ENCODE measurements around the gene MRO.

Gene MRO

DNA sequence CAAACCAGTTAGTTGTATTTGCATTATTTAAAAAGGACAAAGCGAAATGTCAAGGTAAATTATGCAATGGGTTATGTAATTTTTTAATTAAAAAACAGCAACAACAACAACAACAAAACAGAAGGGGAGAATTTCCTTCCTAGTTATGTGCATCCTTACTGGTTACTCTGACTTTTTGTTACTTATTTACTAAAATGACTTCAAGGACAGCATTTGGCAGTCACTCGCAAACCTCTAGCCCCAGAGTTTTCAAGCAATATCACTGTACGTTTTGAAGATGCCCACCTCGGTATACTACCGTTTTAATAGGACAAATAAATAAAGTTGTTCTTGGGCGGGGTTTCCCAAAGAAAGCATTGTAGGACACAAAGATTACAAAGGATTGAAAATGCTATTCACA, 24.7 kb upstream of the MRO start:
- Histone ChIP-seq H3K79me2 (ENCODE audit: low read length) (no peaks in the 10 kb centered on the region), H3K9me3 (ENCODE audit: insufficient read depth, low read length) (no peaks in the 10 kb centered on the region), H3K4me2 (ENCODE audit: low read length) (no peak overlapping the region), H3K9ac (ENCODE audit: low read length) (no peak overlapping the region), H4K20me1 (ENCODE audit: insufficient read depth, low read length) (no peaks in the 10 kb centered on the region), H3K4me1 (ENCODE audit: low read length) (no peaks in the 10 kb centered on the region), H3K27ac (ENCODE audit: low read length) (no peak overlapping the region), H3K27me3 (ENCODE audit: low read depth, low read length) (peaks cover 24% of the 10 kb centered on the region), H3K4me3 (ENCODE audit: low read length) (no peak overlapping the region), H2AFZ (ENCODE audit: low read depth, low read length) (no peak overlapping the region), H3K36me3 (replicated peaks; ENCODE audit: low read depth, low read length) (no peaks in the 10 kb centered on the region)
- TF ChIP-seq, protein P1, sequence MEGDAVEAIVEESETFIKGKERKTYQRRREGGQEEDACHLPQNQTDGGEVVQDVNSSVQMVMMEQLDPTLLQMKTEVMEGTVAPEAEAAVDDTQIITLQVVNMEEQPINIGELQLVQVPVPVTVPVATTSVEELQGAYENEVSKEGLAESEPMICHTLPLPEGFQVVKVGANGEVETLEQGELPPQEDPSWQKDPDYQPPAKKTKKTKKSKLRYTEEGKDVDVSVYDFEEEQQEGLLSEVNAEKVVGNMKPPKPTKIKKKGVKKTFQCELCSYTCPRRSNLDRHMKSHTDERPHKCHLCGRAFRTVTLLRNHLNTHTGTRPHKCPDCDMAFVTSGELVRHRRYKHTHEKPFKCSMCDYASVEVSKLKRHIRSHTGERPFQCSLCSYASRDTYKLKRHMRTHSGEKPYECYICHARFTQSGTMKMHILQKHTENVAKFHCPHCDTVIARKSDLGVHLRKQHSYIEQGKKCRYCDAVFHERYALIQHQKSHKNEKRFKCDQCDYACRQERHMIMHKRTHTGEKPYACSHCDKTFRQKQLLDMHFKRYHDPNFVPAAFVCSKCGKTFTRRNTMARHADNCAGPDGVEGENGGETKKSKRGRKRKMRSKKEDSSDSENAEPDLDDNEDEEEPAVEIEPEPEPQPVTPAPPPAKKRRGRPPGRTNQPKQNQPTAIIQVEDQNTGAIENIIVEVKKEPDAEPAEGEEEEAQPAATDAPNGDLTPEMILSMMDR (IDR thresholded peaks at IDR 0.05; ENCODE audit: low read depth, low read length), result no peak
- no peak for TF ChIP-seq EZH2phosphoT487 (IDR thresholded peaks at IDR 0.05; ENCODE audit: low read depth)

DNA sequence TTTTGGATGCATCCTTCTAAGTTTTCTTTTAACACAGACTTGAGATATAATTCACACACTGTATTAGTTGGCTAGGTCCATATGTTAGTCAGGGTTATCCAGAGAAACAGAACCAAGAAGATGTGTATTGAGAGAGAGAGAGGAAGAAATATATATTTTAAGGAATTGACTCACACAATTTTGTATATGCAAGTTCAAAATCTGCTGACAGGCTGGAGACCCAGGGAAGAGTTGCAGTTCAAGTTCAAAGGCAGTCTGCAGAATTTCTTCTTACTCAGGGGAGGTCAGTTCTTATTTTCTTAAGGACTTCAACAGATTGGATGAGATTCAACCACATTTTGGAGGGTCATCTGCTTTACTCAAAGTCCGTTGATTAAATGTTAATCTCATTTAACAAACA, 23.0 kb upstream of the MRO start:
- Histone ChIP-seq H3K4me1 (ENCODE audit: low read length) (no peaks in the 10 kb centered on the region), H3K27me3 (ENCODE audit: low read depth, low read length) (peaks cover 39% of the 10 kb centered on the region), H3K27ac (ENCODE audit: low read length) (no peak overlapping the region), H3K36me3 (replicated peaks; ENCODE audit: low read depth, low read length) (no peaks in the 10 kb centered on the region), H3K4me2 (ENCODE audit: low read length) (no peak overlapping the region), H4K20me1 (ENCODE audit: insufficient read depth, low read length) (no peaks in the 10 kb centered on the region), H2AFZ (ENCODE audit: low read depth, low read length) (no peak overlapping the region), H3K79me2 (ENCODE audit: low read length) (no peaks in the 10 kb centered on the region), H3K9ac (ENCODE audit: low read length) (no peak overlapping the region), H3K9me3 (ENCODE audit: insufficient read depth, low read length) (no peaks in the 10 kb centered on the region), H3K4me3 (ENCODE audit: low read length) (no peak overlapping the region)
- no peak for TF ChIP-seq EZH2phosphoT487 (IDR thresholded peaks at IDR 0.05; ENCODE audit: low read depth)
- TF ChIP-seq, protein P1 (IDR thresholded peaks at IDR 0.05; ENCODE audit: low read depth, low read length), result no peak

DNA sequence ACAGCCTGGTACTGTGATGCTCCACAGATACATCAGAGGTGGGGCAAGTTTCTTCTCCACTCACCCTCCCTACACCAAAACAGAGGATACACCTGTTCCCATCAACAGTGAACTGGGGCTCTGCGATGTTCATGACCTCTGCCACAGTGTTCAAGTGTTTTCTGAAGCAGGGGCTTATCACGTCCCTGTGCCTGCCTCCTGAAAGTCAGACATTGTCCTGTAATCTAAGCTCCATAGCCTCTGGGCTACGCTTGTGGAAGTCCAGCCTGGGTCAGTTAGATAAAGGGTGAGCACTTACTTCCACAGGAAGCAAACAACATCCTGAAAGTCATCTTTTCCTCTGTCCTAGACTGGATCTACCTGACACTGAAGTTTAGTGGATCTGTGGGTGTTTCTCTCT, 20.2 kb upstream of the MRO start:
- Histone ChIP-seq H3K4me3 (ENCODE audit: low read length) (no peak overlapping the region), H3K27me3 (ENCODE audit: low read depth, low read length) (peaks cover 44% of the 10 kb centered on the region), H3K9ac (ENCODE audit: low read length) (no peak overlapping the region), H3K4me1 (ENCODE audit: low read length) (peaks cover 25% of the 10 kb centered on the region), H3K36me3 (replicated peaks; ENCODE audit: low read depth, low read length) (no peaks in the 10 kb centered on the region), H3K27ac (ENCODE audit: low read length) (no peak overlapping the region), H2AFZ (ENCODE audit: low read depth, low read length) (no peak overlapping the region), H3K9me3 (ENCODE audit: insufficient read depth, low read length) (no peaks in the 10 kb centered on the region), H3K79me2 (ENCODE audit: low read length) (no peaks in the 10 kb centered on the region), H4K20me1 (ENCODE audit: insufficient read depth, low read length) (no peaks in the 10 kb centered on the region), H3K4me2 (ENCODE audit: low read length) (no peak overlapping the region)
- no peak for TF ChIP-seq EZH2phosphoT487 (IDR thresholded peaks at IDR 0.05; ENCODE audit: low read depth)
- TF ChIP-seq, protein P1 (IDR thresholded peaks at IDR 0.05; ENCODE audit: low read depth, low read length), result no peak

DNA sequence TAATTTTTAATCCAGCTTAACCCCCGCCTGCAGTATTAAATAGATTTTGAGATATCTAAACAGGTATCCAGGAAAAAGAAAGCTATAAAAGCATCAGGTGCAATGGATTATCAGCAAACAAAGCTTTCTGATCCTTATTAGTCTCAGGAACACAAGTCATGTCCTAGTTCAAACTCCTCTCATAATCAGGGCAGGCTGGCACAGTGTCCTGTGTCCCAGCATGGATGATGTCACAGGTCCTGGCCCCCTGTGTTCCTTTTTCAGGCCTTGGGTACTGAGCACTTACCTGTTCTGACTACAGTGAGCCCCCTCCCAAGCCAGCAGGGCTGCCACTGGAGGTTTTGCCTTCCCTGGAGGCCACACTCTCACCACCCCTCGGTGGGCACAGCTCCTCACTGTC, 19.5 kb upstream of the MRO start:
- no peak overlapping the region for H3K4me2 ChIP-seq (ENCODE audit: low read length)

More for the DNA sequence above, 19.5 kb upstream of the MRO start:
- Histone ChIP-seq H2AFZ (ENCODE audit: low read depth, low read length) (no peak overlapping the region), H3K27me3 (ENCODE audit: low read depth, low read length) (peaks cover 44% of the 10 kb centered on the region), H3K4me3 (ENCODE audit: low read length) (no peak overlapping the region), H3K27ac (ENCODE audit: low read length) (no peak overlapping the region), H3K4me1 (ENCODE audit: low read length) (peaks cover 29% of the 10 kb centered on the region), H3K36me3 (replicated peaks; ENCODE audit: low read depth, low read length) (no peaks in the 10 kb centered on the region), H3K9me3 (ENCODE audit: insufficient read depth, low read length) (no peaks in the 10 kb centered on the region), H3K79me2 (ENCODE audit: low read length) (no peaks in the 10 kb centered on the region), H4K20me1 (ENCODE audit: insufficient read depth, low read length) (no peaks in the 10 kb centered on the region), H3K9ac (ENCODE audit: low read length) (no peak overlapping the region)
- TF ChIP-seq, protein P1 (IDR thresholded peaks at IDR 0.05; ENCODE audit: low read depth, low read length), result no peak
- TF ChIP-seq EZH2phosphoT487 (IDR thresholded peaks at IDR 0.05; ENCODE audit: low read depth), result no peak
